ENCODE results near the gene DBX1.
A peak's percentile ranks its signal among the peaks of the same experiment; 100 is the strongest.

Gene DBX1

GRCh38 chr11:20114588-20114987, 45.7 kb downstream of the DBX1 start:
- no peaks in the 10 kb centered on the region for H3K9me3 Mint-ChIP-seq
- peaks cover 5% of the 10 kb centered on the region for H3K27me3 Mint-ChIP-seq (ENCODE audit: low read depth)
- TF ChIP-seq CTCF (IDR thresholded peaks at IDR 0.05; ENCODE audit: unreplicated experiment in 3 of 3): no peak
- H3K27ac Mint-ChIP-seq: peak overlapping the region in 1 of 3 experiments; percentile 1
- H3K36me3 Mint-ChIP-seq (ENCODE audit: low read depth): peaks cover 50% of the 10 kb centered on the region
- H3K4me1 Mint-ChIP-seq: no peaks in the 10 kb centered on the region
- H3K4me3 Mint-ChIP-seq: no peak overlapping the region

- Mint-ChIP-seq H3K9me3 (no peaks in the 10 kb centered on the region), H3K36me3 (ENCODE audit: low read depth) (peaks cover 38% of the 10 kb centered on the region), H3K27ac (no peak overlapping the region), H3K4me1 (no peaks in the 10 kb centered on the region), H3K4me3 (no peak overlapping the region), H3K27me3 (ENCODE audit: low read depth) (no peaks in the 10 kb centered on the region)
- TF ChIP-seq CTCF (IDR thresholded peaks at IDR 0.05; ENCODE audit: unreplicated experiment in 3 of 3): no peak
Measured at GRCh38 chr11:20113149-20113438, 47.2 kb downstream of the DBX1 start.

- Mint-ChIP-seq H3K4me3 (no peak overlapping the region), H3K27ac (peak overlapping the region in 2 of 3 experiments; percentile 8 to 75), H3K27me3 (ENCODE audit: low read depth) (no peaks in the 10 kb centered on the region), H3K36me3 (ENCODE audit: low read depth) (peaks cover 36% of the 10 kb centered on the region), H3K9me3 (no peaks in the 10 kb centered on the region), H3K4me1 (no peaks in the 10 kb centered on the region)
- no peak for TF ChIP-seq CTCF (IDR thresholded peaks at IDR 0.05; ENCODE audit: unreplicated experiment in 3 of 3)
Measured at GRCh38 chr11:20112291-20113148, 47.8 kb downstream of the DBX1 start.

GRCh38 chr11:20111871-20112270, 48.4 kb downstream of the DBX1 start:
- no peak overlapping the region for H3K4me3 Mint-ChIP-seq
- peak overlapping the region in 2 of 3 experiments; percentile 8 to 75 for H3K27ac Mint-ChIP-seq
- no peak for TF ChIP-seq CTCF (IDR thresholded peaks at IDR 0.05; ENCODE audit: unreplicated experiment in 3 of 3)
- H3K36me3 Mint-ChIP-seq (ENCODE audit: low read depth): peaks cover 38% of the 10 kb centered on the region
- H3K27me3 Mint-ChIP-seq (ENCODE audit: low read depth): no peaks in the 10 kb centered on the region
- no peaks in the 10 kb centered on the region for H3K9me3 Mint-ChIP-seq
- no peaks in the 10 kb centered on the region for H3K4me1 Mint-ChIP-seq

GRCh38 chr11:20110908-20111669, 49.2 kb downstream of the DBX1 start:
- peaks cover 34% of the 10 kb centered on the region for H3K36me3 Mint-ChIP-seq (ENCODE audit: low read depth)
- H3K9me3 Mint-ChIP-seq: no peaks in the 10 kb centered on the region

More at GRCh38 chr11:20110908-20111669, 49.2 kb downstream of the DBX1 start:
- no peaks in the 10 kb centered on the region for H3K27me3 Mint-ChIP-seq (ENCODE audit: low read depth)
- TF ChIP-seq CTCF (IDR thresholded peaks at IDR 0.05; ENCODE audit: unreplicated experiment in 3 of 3): peak; percentile 80 to 85 (median 84)
- H3K4me1 Mint-ChIP-seq: no peaks in the 10 kb centered on the region
- H3K4me3 Mint-ChIP-seq: no peak overlapping the region
- H3K27ac Mint-ChIP-seq: peak overlapping the region in 1 of 3 experiments; percentile 20

Data from nephron (organoid).